AG04449 (cell line): ENCODE measurements around the gene POU2AF1.

Experiments used
- CTCF ChIA-PET: fragments of 350-600 bp; formaldehyde crosslinking; extraction: SDS; loops from one replicate; lab custom pipeline; 2021; ENCODE audit warnings: antibody characterized with exemption; lab: Yijun Ruan, JAX
- POLR2A ChIA-PET: fragments of 400-600, 350-600 bp; formaldehyde crosslinking; extraction: SDS; loops from one replicate; lab custom pipeline; 2020; ENCODE audit warnings: antibody characterized with exemption, inconsistent platforms; lab: Yijun Ruan, JAX
- DNase-seq: peaks from one replicate; pipeline ENCODE4 v3.0.0-alpha.2; 2010; ENCODE audit warnings: low read depth, low spot score
- H3K4me3 ChIP-seq: 2 replicates; pipeline ENCODE4 v1.5.1; 2011; ENCODE audit warnings: low read depth, mild to moderate bottlenecking, control low read depth, low read length
- TF ChIP-seq, protein P1 (sequence below): IDR thresholded peaks from one replicate; pipeline ENCODE4 v1.5.1; 2011; ENCODE audit warnings: mild to moderate bottlenecking, moderate library complexity, low read length, control low read depth, inconsistent platforms; ENCODE audit not compliant: insufficient read depth; ENCODE audit errors: missing control alignments

Gene POU2AF1

DNA sequence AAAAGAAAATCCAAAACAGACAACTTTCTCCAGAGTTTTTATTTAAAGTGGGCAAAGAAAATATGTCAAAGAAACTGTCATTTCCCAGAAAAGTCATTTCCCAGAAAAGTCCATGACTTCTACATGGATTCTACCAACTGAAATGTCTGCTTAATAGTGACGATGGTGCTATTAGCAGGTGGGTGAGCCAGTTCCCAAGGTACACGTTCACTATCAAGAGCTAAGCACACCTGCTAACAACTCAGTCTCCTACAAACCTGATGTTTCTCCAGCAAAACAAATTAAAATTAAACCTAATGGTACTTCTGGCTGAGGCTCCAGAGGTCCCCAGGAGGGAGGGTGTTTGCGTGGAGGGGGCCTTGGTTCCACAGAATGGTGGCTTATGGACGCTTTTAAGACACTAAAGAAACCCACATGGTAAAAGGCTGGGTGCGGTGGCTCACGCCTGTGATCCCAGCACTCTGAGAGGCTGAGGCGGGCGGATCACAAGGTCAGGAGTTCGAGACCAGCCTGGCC, 26.8 kb downstream of the POU2AF1 start:
- TF ChIP-seq, protein P1, sequence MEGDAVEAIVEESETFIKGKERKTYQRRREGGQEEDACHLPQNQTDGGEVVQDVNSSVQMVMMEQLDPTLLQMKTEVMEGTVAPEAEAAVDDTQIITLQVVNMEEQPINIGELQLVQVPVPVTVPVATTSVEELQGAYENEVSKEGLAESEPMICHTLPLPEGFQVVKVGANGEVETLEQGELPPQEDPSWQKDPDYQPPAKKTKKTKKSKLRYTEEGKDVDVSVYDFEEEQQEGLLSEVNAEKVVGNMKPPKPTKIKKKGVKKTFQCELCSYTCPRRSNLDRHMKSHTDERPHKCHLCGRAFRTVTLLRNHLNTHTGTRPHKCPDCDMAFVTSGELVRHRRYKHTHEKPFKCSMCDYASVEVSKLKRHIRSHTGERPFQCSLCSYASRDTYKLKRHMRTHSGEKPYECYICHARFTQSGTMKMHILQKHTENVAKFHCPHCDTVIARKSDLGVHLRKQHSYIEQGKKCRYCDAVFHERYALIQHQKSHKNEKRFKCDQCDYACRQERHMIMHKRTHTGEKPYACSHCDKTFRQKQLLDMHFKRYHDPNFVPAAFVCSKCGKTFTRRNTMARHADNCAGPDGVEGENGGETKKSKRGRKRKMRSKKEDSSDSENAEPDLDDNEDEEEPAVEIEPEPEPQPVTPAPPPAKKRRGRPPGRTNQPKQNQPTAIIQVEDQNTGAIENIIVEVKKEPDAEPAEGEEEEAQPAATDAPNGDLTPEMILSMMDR = no peak
- no peak for DNase-seq
- H3K4me3 ChIP-seq = no peak overlapping the region
- ChIA-PET POLR2A (no interaction called here), CTCF (no interaction called here)

DNA sequence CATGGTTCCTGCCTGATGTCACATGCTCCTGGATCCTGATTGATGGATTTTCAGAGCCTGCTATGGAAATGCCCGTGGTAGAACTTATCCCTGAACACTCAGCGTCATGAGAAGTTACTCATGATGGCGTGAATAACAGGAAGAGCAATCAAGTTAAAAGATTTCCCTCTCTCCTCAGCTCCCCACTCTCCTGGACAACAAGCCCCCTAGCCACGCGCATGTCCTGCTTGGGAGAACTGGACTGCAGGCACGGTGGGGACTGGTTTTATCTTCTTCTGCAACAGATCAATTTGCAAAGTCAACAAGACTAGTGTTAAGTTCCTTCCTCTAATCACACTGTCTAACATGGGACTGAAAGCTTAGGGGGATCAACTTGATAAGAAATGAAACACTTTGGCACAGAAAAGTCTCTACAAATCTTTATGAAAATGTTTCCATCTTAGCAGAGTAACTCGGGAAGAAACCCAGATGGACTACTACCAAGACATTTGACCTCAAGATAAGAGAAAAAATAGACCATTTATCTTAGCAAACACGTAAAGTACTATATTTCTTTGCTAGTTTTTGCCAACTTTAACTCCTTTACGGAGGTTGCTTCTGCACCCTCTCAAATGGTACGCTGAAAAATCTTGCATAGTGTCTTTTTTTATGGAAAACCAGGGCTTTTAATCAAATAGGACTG, 27.6 kb downstream of the POU2AF1 start:
- no peak overlapping the region for H3K4me3 ChIP-seq
- no peak for DNase-seq
- TF ChIP-seq, protein P1 = no peak
- POLR2A ChIA-PET = no interaction called here
- CTCF ChIA-PET = no interaction called here

DNA sequence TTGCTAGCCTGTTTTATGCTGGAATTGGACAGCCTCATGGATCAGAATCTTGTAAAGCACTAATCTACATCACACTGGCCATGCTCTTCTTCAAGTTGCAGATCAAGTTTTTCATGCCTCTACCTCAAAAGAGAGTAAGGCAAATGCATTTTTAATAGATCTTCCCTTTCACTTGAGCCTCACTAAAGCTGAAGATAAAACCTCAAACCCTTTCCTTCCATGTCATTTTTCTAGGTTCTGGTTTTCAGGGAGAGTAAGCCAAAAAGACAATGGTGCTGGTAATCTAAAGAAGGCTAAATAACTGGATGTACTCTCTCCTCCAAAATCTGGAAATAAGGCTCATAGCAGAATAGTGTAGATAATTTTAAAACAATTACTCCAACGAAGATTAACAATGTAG, 28.3 kb downstream of the POU2AF1 start:
- ChIA-PET CTCF (no interaction called here), POLR2A (no interaction called here)
- DNase-seq = no peak
- H3K4me3 ChIP-seq = no peak overlapping the region
- TF ChIP-seq, protein P1 = no peak

DNA sequence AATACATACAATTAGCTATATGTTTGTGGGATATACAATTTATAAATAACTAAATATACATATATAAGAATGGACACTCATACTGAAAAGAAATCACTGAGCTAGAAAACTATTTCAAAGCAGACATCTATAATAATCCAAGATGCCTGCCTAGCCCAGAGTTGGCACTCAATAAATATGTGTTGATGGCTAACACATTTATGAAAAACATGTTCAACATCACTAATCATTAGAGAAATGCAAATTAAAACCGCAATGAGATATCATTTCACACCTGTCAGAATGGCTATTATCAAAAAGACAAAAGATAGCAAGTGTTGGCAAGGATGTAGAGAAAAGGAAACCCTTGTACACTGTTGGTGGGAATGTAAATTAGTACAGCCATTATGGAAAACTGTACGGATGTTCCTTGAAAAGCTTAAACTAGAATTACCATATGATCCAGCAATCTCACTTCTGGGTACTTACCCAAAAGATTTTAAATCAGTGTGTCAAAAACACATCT, 29.8 kb downstream of the POU2AF1 start:
- POLR2A ChIA-PET = no interaction called here
- H3K4me3 ChIP-seq = no peak overlapping the region
- TF ChIP-seq, protein P1 = no peak
- no peak for DNase-seq
- CTCF ChIA-PET = no interaction called here

DNA sequence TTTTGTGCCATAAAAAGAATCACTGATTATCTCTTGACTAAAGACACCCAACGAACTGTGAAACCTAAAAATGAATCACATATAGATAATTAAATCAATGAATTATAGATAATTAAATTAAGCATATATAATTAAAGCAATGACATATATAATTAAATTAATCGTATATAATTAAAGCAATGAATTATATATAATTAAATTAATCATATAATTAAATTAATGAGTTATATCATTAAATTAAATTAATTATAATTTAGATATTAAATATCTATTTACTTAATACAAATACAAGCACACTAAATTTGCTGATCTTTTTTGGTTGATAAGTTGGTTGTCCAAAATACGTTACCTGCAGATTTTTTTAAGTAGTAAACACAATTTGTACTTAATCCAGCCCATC, 30.9 kb downstream of the POU2AF1 start:
- ChIA-PET POLR2A (no interaction called here), CTCF (no interaction called here)
- no peak for DNase-seq
- no peak overlapping the region for H3K4me3 ChIP-seq
- TF ChIP-seq, protein P1 = no peak

DNA sequence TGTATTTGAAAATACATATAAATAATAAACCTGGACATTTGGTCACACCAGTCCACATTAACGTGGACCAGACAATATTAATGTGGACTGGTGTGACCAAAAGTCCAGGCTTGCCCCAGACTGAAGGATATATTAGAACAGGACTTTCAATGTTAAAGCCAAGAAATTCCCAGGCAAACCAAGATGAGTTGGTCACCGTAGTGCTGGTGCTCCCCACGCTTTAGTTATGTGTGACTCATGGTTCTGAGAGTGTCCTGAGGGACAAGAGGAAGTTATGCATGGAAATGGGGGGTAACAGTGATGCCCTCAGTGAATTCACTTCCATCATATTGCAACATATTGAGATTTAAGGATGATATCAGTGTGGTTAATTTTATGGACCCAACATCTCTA, 31.4 kb downstream of the POU2AF1 start:
- no peak for DNase-seq
- TF ChIP-seq, protein P1 = no peak
- no peak overlapping the region for H3K4me3 ChIP-seq
- ChIA-PET POLR2A (no interaction called here), CTCF (no interaction called here)
